ENCODE measurements around the gene CAPN14. TPM values are rescaled to one million over a fixed set of nuclear protein-coding genes. Genes with fewer than 3 reads are reported as not detected.

The CAPN14 gene
- total RNA-seq, 1 donor from 2014 or later: 0.13 TPM

DNA sequence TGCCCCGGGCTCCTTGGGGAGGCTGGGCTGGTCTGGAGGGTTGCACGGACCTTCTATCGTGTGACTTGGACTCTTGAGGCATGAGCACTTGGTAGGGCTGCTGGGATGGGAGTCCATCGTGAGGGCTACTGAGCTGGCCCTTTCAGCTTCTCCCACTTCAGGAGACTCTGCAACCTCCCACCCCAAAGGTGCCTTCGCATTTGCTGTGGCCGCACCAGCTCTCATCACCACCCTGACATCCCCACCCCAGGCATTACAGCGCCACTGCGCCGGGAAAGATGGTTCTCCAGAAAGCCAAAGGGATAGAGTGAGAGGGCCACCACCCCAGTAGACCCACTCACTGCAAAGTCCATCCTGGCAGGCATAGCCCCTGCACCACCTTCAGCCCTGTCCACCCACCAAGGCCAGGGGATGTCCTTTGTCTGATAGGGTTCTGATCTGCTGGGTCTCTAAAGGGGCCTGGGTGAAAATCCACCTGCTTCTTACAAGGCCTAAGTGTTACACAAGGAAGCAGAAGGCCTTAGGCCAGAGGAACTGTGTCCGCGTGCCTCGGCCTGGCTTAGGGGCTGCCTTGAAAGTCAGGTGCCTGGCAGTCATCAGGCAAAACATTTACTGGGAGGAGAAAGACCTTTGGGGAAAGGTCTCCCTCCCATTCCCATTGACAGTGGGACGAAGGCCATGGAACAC is 21.7 kb upstream of the CAPN14 start:
- DNase-seq (ENCODE audit: low spot score): no peak
- no peaks in the 10 kb centered on the region for H3K9me3 Mint-ChIP-seq (ENCODE audit: unreplicated experiment)
- no peaks in the 10 kb centered on the region for H3K4me1 Mint-ChIP-seq (ENCODE audit: unreplicated experiment)
- peaks cover 4% of the 10 kb centered on the region for H3K27me3 Mint-ChIP-seq (ENCODE audit: unreplicated experiment)
- TF ChIP-seq, protein P1, sequence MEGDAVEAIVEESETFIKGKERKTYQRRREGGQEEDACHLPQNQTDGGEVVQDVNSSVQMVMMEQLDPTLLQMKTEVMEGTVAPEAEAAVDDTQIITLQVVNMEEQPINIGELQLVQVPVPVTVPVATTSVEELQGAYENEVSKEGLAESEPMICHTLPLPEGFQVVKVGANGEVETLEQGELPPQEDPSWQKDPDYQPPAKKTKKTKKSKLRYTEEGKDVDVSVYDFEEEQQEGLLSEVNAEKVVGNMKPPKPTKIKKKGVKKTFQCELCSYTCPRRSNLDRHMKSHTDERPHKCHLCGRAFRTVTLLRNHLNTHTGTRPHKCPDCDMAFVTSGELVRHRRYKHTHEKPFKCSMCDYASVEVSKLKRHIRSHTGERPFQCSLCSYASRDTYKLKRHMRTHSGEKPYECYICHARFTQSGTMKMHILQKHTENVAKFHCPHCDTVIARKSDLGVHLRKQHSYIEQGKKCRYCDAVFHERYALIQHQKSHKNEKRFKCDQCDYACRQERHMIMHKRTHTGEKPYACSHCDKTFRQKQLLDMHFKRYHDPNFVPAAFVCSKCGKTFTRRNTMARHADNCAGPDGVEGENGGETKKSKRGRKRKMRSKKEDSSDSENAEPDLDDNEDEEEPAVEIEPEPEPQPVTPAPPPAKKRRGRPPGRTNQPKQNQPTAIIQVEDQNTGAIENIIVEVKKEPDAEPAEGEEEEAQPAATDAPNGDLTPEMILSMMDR (IDR thresholded peaks at IDR 0.05; ENCODE audit: unreplicated experiment): no peak
- H3K27ac Mint-ChIP-seq (ENCODE audit: unreplicated experiment): no peak overlapping the region
- no peak overlapping the region for H3K4me3 Mint-ChIP-seq (ENCODE audit: unreplicated experiment)
- H3K36me3 Mint-ChIP-seq (ENCODE audit: low read depth, unreplicated experiment): no peaks in the 10 kb centered on the region

GRCh38 chr2:31238126-31238905 is 21.0 kb upstream of the CAPN14 start:
- TF ChIP-seq, protein P1 (IDR thresholded peaks at IDR 0.05; ENCODE audit: unreplicated experiment): no peak
- no peak for DNase-seq (ENCODE audit: low spot score)

GRCh38 chr2:31237348-31238017 is 20.2 kb upstream of the CAPN14 start:
- TF ChIP-seq, protein P1 (IDR thresholded peaks at IDR 0.05; ENCODE audit: unreplicated experiment): no peak
- H3K27ac Mint-ChIP-seq (ENCODE audit: unreplicated experiment): no peak overlapping the region
- H3K36me3 Mint-ChIP-seq (ENCODE audit: low read depth, unreplicated experiment): no peaks in the 10 kb centered on the region

More at GRCh38 chr2:31238126-31238905, 21.0 kb upstream of the CAPN14 start:
- no peak overlapping the region for H3K4me3 Mint-ChIP-seq (ENCODE audit: unreplicated experiment)
- H3K27me3 Mint-ChIP-seq (ENCODE audit: unreplicated experiment): peaks cover 4% of the 10 kb centered on the region
- no peaks in the 10 kb centered on the region for H3K9me3 Mint-ChIP-seq (ENCODE audit: unreplicated experiment)
- H3K36me3 Mint-ChIP-seq (ENCODE audit: low read depth, unreplicated experiment): no peaks in the 10 kb centered on the region
- no peak overlapping the region for H3K27ac Mint-ChIP-seq (ENCODE audit: unreplicated experiment)
- no peaks in the 10 kb centered on the region for H3K4me1 Mint-ChIP-seq (ENCODE audit: unreplicated experiment)

GRCh38 chr2:31236433-31237205 is 19.3 kb upstream of the CAPN14 start:
- Mint-ChIP-seq H3K9me3 (ENCODE audit: unreplicated experiment) (no peaks in the 10 kb centered on the region), H3K36me3 (ENCODE audit: low read depth, unreplicated experiment) (no peaks in the 10 kb centered on the region), H3K4me1 (ENCODE audit: unreplicated experiment) (no peaks in the 10 kb centered on the region), H3K27ac (ENCODE audit: unreplicated experiment) (peak overlapping the region; percentile 81), H3K4me3 (ENCODE audit: unreplicated experiment) (no peak overlapping the region), H3K27me3 (ENCODE audit: unreplicated experiment) (peaks cover 6% of the 10 kb centered on the region)
- TF ChIP-seq, protein P1 (IDR thresholded peaks at IDR 0.05; ENCODE audit: unreplicated experiment): no peak
- no peak for DNase-seq (ENCODE audit: low spot score)

More at GRCh38 chr2:31237348-31238017, 20.2 kb upstream of the CAPN14 start:
- peaks cover 4% of the 10 kb centered on the region for H3K27me3 Mint-ChIP-seq (ENCODE audit: unreplicated experiment)
- DNase-seq (ENCODE audit: low spot score): no peak
- no peak overlapping the region for H3K4me3 Mint-ChIP-seq (ENCODE audit: unreplicated experiment)
- H3K4me1 Mint-ChIP-seq (ENCODE audit: unreplicated experiment): no peaks in the 10 kb centered on the region
- H3K9me3 Mint-ChIP-seq (ENCODE audit: unreplicated experiment): no peaks in the 10 kb centered on the region
